ENCODE data around the gene CAPN8.

The CAPN8 gene

GRCh38 chr1:223618680-223619079, 46.8 kb downstream of the CAPN8 start:
- Histone ChIP-seq H3K9me3 (ENCODE audit: control insufficient read depth, insufficient read depth, low read length) (no peaks in the 10 kb centered on the region), H3K79me2 (ENCODE audit: control insufficient read depth, low read length) (no peaks in the 10 kb centered on the region), H3K4me1 (ENCODE audit: control insufficient read depth, low read length) (no peaks in the 10 kb centered on the region), H4K20me1 (ENCODE audit: control insufficient read depth, insufficient read depth, low read depth, low read length) (no peaks in the 10 kb centered on the region), H3K4me3 (ENCODE audit: low read length) (no peak overlapping the region), H3K4me2 (ENCODE audit: low read length) (no peak overlapping the region), H3K36me3 (ENCODE audit: control insufficient read depth, low read length) (no peaks in the 10 kb centered on the region), H3K9me2 (replicated peaks; ENCODE audit: control insufficient read depth, low read length) (no peaks in the 10 kb centered on the region), H3F3A (ENCODE audit: control insufficient read depth, insufficient read depth) (no peaks in the 10 kb centered on the region), H3K27ac (ENCODE audit: low read depth, low read length) (no peak overlapping the region), H3K27me3 (ENCODE audit: control insufficient read depth, low read length) (no peaks in the 10 kb centered on the region)
- TF ChIP-seq EZH2phosphoT487 (IDR thresholded peaks at IDR 0.05; ENCODE audit: borderline replicate concordance, low read length) (no peak), CTCF (IDR thresholded peaks at IDR 0.05; ENCODE audit: low read depth, low read length, poor library complexity, severe bottlenecking) (no peak)

- TF ChIP-seq EZH2phosphoT487 (IDR thresholded peaks at IDR 0.05; ENCODE audit: borderline replicate concordance, low read length) = no peak
- no peak for TF ChIP-seq CTCF (IDR thresholded peaks at IDR 0.05; ENCODE audit: low read depth, low read length, poor library complexity, severe bottlenecking)
Observed at GRCh38 chr1:223617323-223618070, 48.0 kb downstream of the CAPN8 start.

GRCh38 chr1:223616586-223616985, 48.9 kb downstream of the CAPN8 start:
- Histone ChIP-seq H3K79me2 (ENCODE audit: control insufficient read depth, low read length) (no peaks in the 10 kb centered on the region), H3K9me3 (ENCODE audit: control insufficient read depth, insufficient read depth, low read length) (no peaks in the 10 kb centered on the region), H3K4me3 (ENCODE audit: low read length) (no peak overlapping the region), H3K27me3 (ENCODE audit: control insufficient read depth, low read length) (no peaks in the 10 kb centered on the region), H3K9me2 (replicated peaks; ENCODE audit: control insufficient read depth, low read length) (no peaks in the 10 kb centered on the region), H3K4me2 (ENCODE audit: low read length) (no peak overlapping the region), H3K27ac (ENCODE audit: low read depth, low read length) (no peak overlapping the region), H3F3A (ENCODE audit: control insufficient read depth, insufficient read depth) (no peaks in the 10 kb centered on the region), H3K36me3 (ENCODE audit: control insufficient read depth, low read length) (no peaks in the 10 kb centered on the region), H4K20me1 (ENCODE audit: control insufficient read depth, insufficient read depth, low read depth, low read length) (no peaks in the 10 kb centered on the region), H3K4me1 (ENCODE audit: control insufficient read depth, low read length) (no peaks in the 10 kb centered on the region)
- TF ChIP-seq EZH2phosphoT487 (IDR thresholded peaks at IDR 0.05; ENCODE audit: borderline replicate concordance, low read length) = no peak
- TF ChIP-seq CTCF (IDR thresholded peaks at IDR 0.05; ENCODE audit: low read depth, low read length, poor library complexity, severe bottlenecking) = no peak

More at GRCh38 chr1:223617323-223618070, 48.0 kb downstream of the CAPN8 start:
- no peaks in the 10 kb centered on the region for H3F3A ChIP-seq (ENCODE audit: control insufficient read depth, insufficient read depth)
- H3K27ac ChIP-seq (ENCODE audit: low read depth, low read length) = no peak overlapping the region
- no peaks in the 10 kb centered on the region for H3K4me1 ChIP-seq (ENCODE audit: control insufficient read depth, low read length)
- no peaks in the 10 kb centered on the region for H3K36me3 ChIP-seq (ENCODE audit: control insufficient read depth, low read length)
- no peak overlapping the region for H3K4me3 ChIP-seq (ENCODE audit: low read length)
- no peaks in the 10 kb centered on the region for H3K27me3 ChIP-seq (ENCODE audit: control insufficient read depth, low read length)
- H3K4me2 ChIP-seq (ENCODE audit: low read length) = no peak overlapping the region
- H3K79me2 ChIP-seq (ENCODE audit: control insufficient read depth, low read length) = no peaks in the 10 kb centered on the region
- no peaks in the 10 kb centered on the region for H3K9me3 ChIP-seq (ENCODE audit: control insufficient read depth, insufficient read depth, low read length)
- no peaks in the 10 kb centered on the region for H3K9me2 ChIP-seq (replicated peaks; ENCODE audit: control insufficient read depth, low read length)
- no peaks in the 10 kb centered on the region for H4K20me1 ChIP-seq (ENCODE audit: control insufficient read depth, insufficient read depth, low read depth, low read length)
